K562 (cell line): ENCODE data around the gene ZNF467. TPM values are rescaled to one million over a fixed set of nuclear protein-coding genes. Genes with fewer than 3 reads are reported as not detected.

Source experiments
- ATAC-seq: fragments of 200-7000 bp; cut with Tn5 transposase; 3 replicates; pipeline ENCODE4 v1.9.1; 2020; ENCODE audit warnings: moderate library complexity
- BruUV-seq: library from RNA; stranded (reverse); fragments of 400-500 nt; replicated peaks from 2 replicates; lab custom pipeline; 2021; lab: Mats Ljungman, UMichigan
- CTCF ChIA-PET: fragments of 300-600 bp; formaldehyde crosslinking; extraction: SDS; loops from one replicate; lab custom pipeline; 2021; ENCODE audit warnings: low intra/inter-chr PET ratio; lab: Yijun Ruan, JAX
- POLR2A ChIA-PET: fragments of 300-600, 350-650 bp; sonication (Branson Sonifier 250); formaldehyde crosslinking; extraction: SDS; loops from one replicate; lab custom pipeline; 2021; ENCODE audit warnings: antibody characterized with exemption, inconsistent platforms; lab: Yijun Ruan, JAX
- DNase-seq, 4 experiments: peaks; one replicate each; pipeline versions ENCODE4 v3.0.0 to v3.0.0-alpha.2; 2011 to 2018; ENCODE audit warnings: low spot score in 3 of 4, mixed read lengths in 3 of 4; ENCODE audit errors: extremely low read depth in 1 of 4
- FAIRE-seq: peaks from 2 replicates; lab custom pipeline; 2011; peaks lifted over from hg19 to GRCh38; lab: Jason Lieb, UNC
- H2AFZ ChIP-seq: 2 replicates; pipeline ENCODE4 v1.6.0; 2011; ENCODE audit warnings: low read depth, low read length, control low read depth, inconsistent platforms
- H3K27ac ChIP-seq: fragments of 200-600 bp; 3 replicates; pipeline ENCODE4 v1.8.0; 2011; ENCODE audit warnings: low read depth, mild to moderate bottlenecking, control low read depth, inconsistent platforms, low read length, moderate library complexity, mixed read lengths; ENCODE audit errors: extremely low read depth
- H3K27me3 ChIP-seq, 2 experiments: fragments of 300-600 bp in 1 of 2; 2 replicates in 1 of 2; 3 replicates in 1 of 2; pipeline versions ENCODE4 v1.6.0 to v1.8.0; 2011; ENCODE audit warnings: inconsistent platforms in 2 of 2, low read length in 2 of 2, mild to moderate bottlenecking in 1 of 2, mixed read lengths in 1 of 2, moderate library complexity in 1 of 2; ENCODE audit not compliant: control insufficient read depth in 2 of 2, insufficient read depth in 2 of 2
- H3K36me3 ChIP-seq: fragments of 300-600 bp; 3 replicates; pipeline ENCODE4 v1.8.0; 2011; ENCODE audit warnings: mild to moderate bottlenecking, low read length, inconsistent platforms; ENCODE audit not compliant: control insufficient read depth, insufficient read depth
- H3K4me1 ChIP-seq, 2 experiments: fragments of 200-600 bp in 1 of 2; replicated peaks in 1 of 2; 2 replicates in 1 of 2; 3 replicates in 1 of 2; pipeline versions ENCODE4 v1.5.1 to v1.8.0; 2011; ENCODE audit warnings: inconsistent platforms in 2 of 2, low read length in 2 of 2, mild to moderate bottlenecking in 1 of 2, mixed read lengths in 1 of 2, moderate library complexity in 1 of 2; ENCODE audit not compliant: control insufficient read depth in 2 of 2, insufficient read depth in 2 of 2
- H3K4me2 ChIP-seq: 2 replicates; pipeline ENCODE4 v1.6.1; 2011; ENCODE audit warnings: low read length, control low read depth, inconsistent platforms, mixed read lengths; ENCODE audit not compliant: insufficient read depth
- H3K4me3 ChIP-seq: fragments of 200-600 bp; sonication (generic), shearing (Covaris generic); 2 replicates; pipeline ENCODE4 v1.5.1; 2016; ENCODE audit warnings: control low read depth, inconsistent platforms
- H3K79me2 ChIP-seq: fragments of 200-600 bp; 3 replicates; pipeline ENCODE4 v1.8.0; 2011; ENCODE audit warnings: low read length, inconsistent platforms; ENCODE audit not compliant: control insufficient read depth, insufficient read depth
- H3K9ac ChIP-seq, 2 experiments: 2 replicates each; pipeline versions ENCODE4 v1.6.0 to v1.6.1; 2011; ENCODE audit warnings: low read depth in 2 of 2, low read length in 2 of 2, control low read depth in 1 of 2, inconsistent platforms in 1 of 2, mild to moderate bottlenecking in 1 of 2, mixed read lengths in 1 of 2; ENCODE audit not compliant: insufficient read depth in 1 of 2
- H3K9me1 ChIP-seq: one replicate; pipeline ENCODE4 v1.6.0; 2011; ENCODE audit warnings: inconsistent platforms, mild to moderate bottlenecking, low read length, moderate library complexity; ENCODE audit not compliant: control insufficient read depth, insufficient read depth
- H3K9me3 ChIP-seq: replicated peaks from 2 replicates; pipeline ENCODE4 v1.5.1; 2011; ENCODE audit warnings: low read depth, low read length, inconsistent platforms; ENCODE audit not compliant: control insufficient read depth, insufficient read depth
- H4K20me1 ChIP-seq: replicated peaks from 2 replicates; pipeline ENCODE4 v1.6.1; 2011; ENCODE audit warnings: low read length, inconsistent platforms, mixed read lengths; ENCODE audit not compliant: control insufficient read depth, insufficient read depth
- HNRNPLL ChIP-seq: fragments of 200-400 bp; formaldehyde crosslinking; IDR thresholded peaks from 2 replicates; pipeline ENCODE4 v1.6.1; 2017; ENCODE audit warnings: low read length, low read depth, mild to moderate bottlenecking; ENCODE audit not compliant: poor library complexity, severe bottlenecking
- HOMEZ ChIP-seq: fragments of 250-450 bp; sonication (Bioruptor Pico); IDR thresholded peaks from 2 replicates; pipeline ENCODE4 v1.4.0; 2020; ENCODE audit warnings: mild to moderate bottlenecking, moderate library complexity
- KLF13 ChIP-seq: fragments of 450-650 bp; IDR thresholded peaks from 2 replicates; pipeline ENCODE4 v1.6.1; 2016; ENCODE audit warnings: missing genetic modification characterization, low read depth, mild to moderate bottlenecking, missing compliant biosample characterization, moderate library complexity, borderline replicate concordance
- MTA2 ChIP-seq: fragments of 450-650 bp; IDR thresholded peaks from 2 replicates; pipeline ENCODE4 v1.6.1; 2016; ENCODE audit warnings: low read depth
- NELFE ChIP-seq: IDR thresholded peaks from 2 replicates; pipeline ENCODE4 v1.6.1; 2011; ENCODE audit warnings: mild to moderate bottlenecking; ENCODE audit not compliant: insufficient read depth, insufficient read length
- SLC30A9 ChIP-seq: fragments of 250-450 bp; sonication (Bioruptor Pico); IDR thresholded peaks from 2 replicates; pipeline ENCODE4 v1.8.0; 2022; ENCODE audit warnings: mild to moderate bottlenecking, moderate library complexity
- TSHZ1 ChIP-seq: fragments of 250-450 bp; sonication (Bioruptor Pico); IDR thresholded peaks from 2 replicates; pipeline ENCODE4 v1.4.0; 2020; ENCODE audit warnings: mild to moderate bottlenecking, moderate library complexity
- YY1 ChIP-seq, 3 experiments: IDR thresholded peaks; 2 replicates each; pipeline ENCODE4 v1.6.1; 2011; ENCODE audit warnings: low read length in 2 of 3, mild to moderate bottlenecking in 2 of 3, moderate library complexity in 2 of 3, borderline replicate concordance in 1 of 3, control low read depth in 1 of 3, low read depth in 1 of 3; ENCODE audit not compliant: insufficient read depth in 3 of 3, insufficient replicate concordance in 2 of 3, control insufficient read depth in 1 of 3, insufficient read length in 1 of 3; ENCODE audit errors: extremely low read depth in 1 of 3
- ZBTB1 ChIP-seq: sonication (generic); formaldehyde crosslinking; IDR thresholded peaks from 2 replicates; pipeline ENCODE4 v1.8.1; 2023; ENCODE audit warnings: missing genetic modification reagents, low read depth, mild to moderate bottlenecking, borderline replicate concordance
- ZNF740 ChIP-seq, 3 experiments: fragments of 200-800 bp in 1 of 3; sonication (Bioruptor generic) in 1 of 3; sonication (generic) in 1 of 3; formaldehyde crosslinking in 1 of 3; IDR thresholded peaks; 2 replicates each; pipeline versions ENCODE4 v1.6.1 to v1.8.0; 2016 to 2022; ENCODE audit warnings: mild to moderate bottlenecking in 2 of 3, missing compliant biosample characterization in 2 of 3, missing genetic modification characterization in 2 of 3, missing genetic modification reagents in 1 of 3
- ZNF780A ChIP-seq: fragments of 250-450 bp; sonication (Bioruptor Pico); IDR thresholded peaks from 2 replicates; pipeline ENCODE4 v1.5.0; 2021; ENCODE audit warnings: mild to moderate bottlenecking
- WGBS: fragments of 100-300 bp; shearing (Covaris generic); methylation state at CpG from one replicate; pipeline ENCODE4 v1.1.6; 2016; ENCODE audit warnings: low coverage, mixed read lengths; ENCODE audit not compliant: insufficient coverage; ENCODE audit errors: missing lambda C conversion rate; 5-methylcytosine and 5-hydroxymethylcytosine counted together
- in situ Hi-C: fragments of 300-500 bp; cut with MboI; formaldehyde crosslinking; loops from 4 replicates; pipeline ENCODE4 v1.15.0; 2018; ENCODE audit warnings: inconsistent platforms, mixed read lengths
- intact Hi-C: fragments of 100-400 bp; cut with micrococcal nuclease; formaldehyde crosslinking; loops from 2 replicates; pipeline ENCODE4 v1.14.2; 2022
- polyA plus RNA-seq, 8 experiments: library from polyadenylated mRNA; depleted of rRNA in 4 of 8; stranded (reverse) in 5 of 8; unstranded in 3 of 8; fragments of >200 nt; fragmentation: Nextera tagmentation in 2 of 8; fragmentation: Illumina TruSeq in 1 of 8; extraction: Ambion mirVana in 2 of 8; extraction: Trizol in 1 of 8; gene quantifications; 2 replicates each; pipeline versions ENCODE4 v1.2.1 to v1.2.3, GENCODE V29; 2011 to 2014; ENCODE audit warnings: inconsistent platforms in 1 of 8, missing spikeins in 1 of 8
- total RNA-seq, 7 experiments: library from RNA; depleted of rRNA in 6 of 7; stranded (reverse); fragments of >200 nt in 6 of 7; fragmentation: Illumina TruSeq in 2 of 7; extraction: Trizol in 2 of 7; gene quantifications; 2 replicates each; pipeline versions ENCODE4 v1.2.1 to v1.2.3, GENCODE V29; 2011 to 2021; ENCODE audit warnings: low replicate concordance in 1 of 7

Gene ZNF467
- total and polyA plus RNA-seq, 9 of the 15 experiments (the other 6 are each of a cell fraction or from before 2014, with no cell fraction given): 0.32 to 14.2 (median 1.7) TPM

- ChIA-PET CTCF (interaction anchor here (0.5 kb wide), 1 partner anchor 13 kb away, joined by 4 read pairs; no protein-coding TSS in a partner anchor), POLR2A (interaction anchor here (0.7 to 0.9 kb wide), 2 partner anchors 10 to 53 kb away, joined by 3 to 5 read pairs; no protein-coding TSS in a partner anchor)
- WGBS: 19% methylated on average over 13 of the region's 13 CpGs
- peaks cover 0 to 11% of the 10 kb centered on the region in 2 experiments; a peak in 1 of 5 replicates for H3K27me3 ChIP-seq
- peaks cover 20% of the 10 kb centered on the region; the same call in 1 of the 3 replicates for H3K36me3 ChIP-seq
- H3K4me2 ChIP-seq: no peak overlapping the region
- H2AFZ ChIP-seq: no peak overlapping the region
- ATAC-seq (peak; percentile 5; the same call in 2 of the 3 replicates), FAIRE-seq (no peak), DNase-seq (no peak)
- no peaks in the 10 kb centered on the region for H3K9me3 ChIP-seq
- peaks cover under 1 to 30% of the 10 kb centered on the region in 2 experiments for H3K4me1 ChIP-seq
- no peak overlapping the region for H3K4me3 ChIP-seq
- BruUV-seq: no TSS peak
- H3K9ac ChIP-seq: peak overlapping the region in 1 of 2 experiments; percentile 41; a peak in 2 of 4 replicates
- no peak overlapping the region for H3K27ac ChIP-seq
- in situ Hi-C loops: no loop called here
- intact Hi-C loops: no loop called here
- H4K20me1 ChIP-seq: peaks cover 17% of the 10 kb centered on the region; the same call in 1 of the 2 replicates
- no peaks in the 10 kb centered on the region for H3K79me2 ChIP-seq
- H3K9me1 ChIP-seq: no peaks in the 10 kb centered on the region
- no peak for TF ChIP-seq ZNF740 (CRISPR knock-in tag; IDR thresholded peaks at IDR 0.05)
- no peak for TF ChIP-seq ZNF740 (tag; IDR thresholded peaks at IDR 0.05)
- no peak for TF ChIP-seq MTA2
- TF ChIP-seq ZNF780A (CRISPR knock-in tag): no peak
- no peak for TF ChIP-seq YY1 (IDR thresholded peaks at IDR 0.05; ENCODE audit: borderline replicate concordance in 1 of 3, control insufficient read depth in 1 of 3, extremely low read depth in 1 of 3, insufficient read depth in 3 of 3, insufficient read length in 1 of 3, insufficient replicate concordance in 2 of 3, low read depth in 1 of 3, low read length in 2 of 3)
- TF ChIP-seq NELFE: no peak
- TF ChIP-seq TSHZ1 (CRISPR knock-in tag): no peak
- TF ChIP-seq HOMEZ (CRISPR knock-in tag): no peak
- no peak for TF ChIP-seq ZBTB1 (CRISPR knock-in tag)
- TF ChIP-seq HNRNPLL: peak; percentile 5
- TF ChIP-seq SLC30A9 (CRISPR knock-in tag): no peak
- TF ChIP-seq KLF13 (tag): no peak
Measured at GRCh38 chr7:149736478-149737360, 36.7 kb downstream of the ZNF467 start.
